Activated B cell treated with CpG ODN at 0.5 μM for 24 hours (primary cell): Measurements from ENCODE around the gene CFAP100. TPM values are rescaled to one million over a fixed set of nuclear protein-coding genes. Genes with fewer than 3 reads are reported as not detected.

Source experiments
- ATAC-seq: fragments of 200-7000 bp; cut with Tn5 transposase; one replicate; pipeline ENCODE4 v1.10.0; 2021; ENCODE audit warnings: low read depth, mild to moderate bottlenecking, moderate library complexity
- CTCF ChIA-PET: fragments of 350-600 bp; sonication (Branson Sonifier 250); formaldehyde crosslinking; loops from one replicate; lab custom pipeline; 2021; ENCODE audit warnings: antibody characterized with exemption; lab: Charles Lee
- POLR2A ChIA-PET: fragments of 350-600 bp; sonication (Branson Sonifier 250); formaldehyde crosslinking; loops from one replicate; lab custom pipeline; 2021; ENCODE audit warnings: antibody characterized with exemption; lab: Charles Lee
- DNase-seq: peaks from one replicate; pipeline ENCODE4 v3.0.0; 2022
- H3K27ac Mint-ChIP-seq: one replicate; pipeline ENCODE4 v1.8.0; 2020; ENCODE audit warnings: mixed read lengths
- H3K27me3 Mint-ChIP-seq: one replicate; pipeline ENCODE4 v1.8.0; 2021; ENCODE audit warnings: mixed read lengths
- H3K36me3 Mint-ChIP-seq: one replicate; pipeline ENCODE4 v1.8.0; 2021; ENCODE audit warnings: low read depth, mixed read lengths
- H3K4me1 Mint-ChIP-seq: one replicate; pipeline ENCODE4 v1.8.0; 2021; ENCODE audit warnings: mixed read lengths
- H3K4me3 Mint-ChIP-seq: one replicate; pipeline ENCODE4 v1.8.0; 2020; ENCODE audit warnings: mild to moderate bottlenecking, mixed read lengths
- H3K9me3 Mint-ChIP-seq: one replicate; pipeline ENCODE4 v1.8.0; 2020; ENCODE audit warnings: mixed read lengths
- CTCF ChIP-seq: fragments of 200-600 bp; IDR thresholded peaks from one replicate; pipeline ENCODE4 v1.8.0; 2022; ENCODE audit warnings: antibody characterized with exemption, mild to moderate bottlenecking
- intact Hi-C: fragments of 100-400 bp; cut with micrococcal nuclease; formaldehyde crosslinking; loops from one replicate; pipeline ENCODE4 v1.15.1; 2024
- total RNA-seq: library from RNA; stranded (reverse); gene quantifications from 2 replicates; pipeline ENCODE4 v1.2.3, GENCODE V29; 2022

Gene CFAP100
- total RNA-seq, 1 donor from 2014 or later, result not detected

GRCh38 chr3:126482503-126483255, 88.0 kb downstream of the CFAP100 start:
- H3K4me1 Mint-ChIP-seq, result peaks cover 5% of the 10 kb centered on the region

GRCh38 chr3:126483321-126483761, 88.6 kb downstream of the CFAP100 start:
- H3K27ac Mint-ChIP-seq, result no peak overlapping the region
- POLR2A ChIA-PET, result no interaction called here
- intact Hi-C loops, result no loop called here
- H3K9me3 Mint-ChIP-seq, result no peaks in the 10 kb centered on the region
- DNase-seq (no peak), ATAC-seq (no peak)
- H3K27me3 Mint-ChIP-seq, result no peaks in the 10 kb centered on the region
- CTCF ChIA-PET, result no interaction called here
- peaks cover 5% of the 10 kb centered on the region for H3K4me1 Mint-ChIP-seq
- no peak overlapping the region for H3K4me3 Mint-ChIP-seq
- TF ChIP-seq CTCF, result no peak
- H3K36me3 Mint-ChIP-seq, result no peaks in the 10 kb centered on the region

More at GRCh38 chr3:126482503-126483255, 88.0 kb downstream of the CFAP100 start:
- intact Hi-C loops, result no loop called here
- Mint-ChIP-seq H3K36me3 (no peaks in the 10 kb centered on the region), H3K4me3 (no peak overlapping the region), H3K27ac (no peak overlapping the region), H3K27me3 (no peaks in the 10 kb centered on the region), H3K9me3 (no peaks in the 10 kb centered on the region)
- no peak for TF ChIP-seq CTCF
- ATAC-seq, result no peak
- ChIA-PET CTCF (interaction anchor here (0.8 kb wide), 1 partner anchor 10 kb away, joined by 3 read pairs; no protein-coding TSS in a partner anchor), POLR2A (no interaction called here)
- DNase-seq, result no peak

GRCh38 chr3:126484148-126484547, 89.4 kb downstream of the CFAP100 start:
- intact Hi-C loops, result no loop called here
- Mint-ChIP-seq H3K27ac (no peak overlapping the region), H3K4me1 (peaks cover 5% of the 10 kb centered on the region), H3K36me3 (no peaks in the 10 kb centered on the region), H3K9me3 (no peaks in the 10 kb centered on the region), H3K27me3 (no peaks in the 10 kb centered on the region), H3K4me3 (no peak overlapping the region)
- ChIA-PET CTCF (no interaction called here), POLR2A (no interaction called here)
- TF ChIP-seq CTCF, result no peak
- DNase-seq (no peak), ATAC-seq (no peak)

GRCh38 chr3:126484662-126485061, 90.0 kb downstream of the CFAP100 start:
- Mint-ChIP-seq H3K9me3 (no peaks in the 10 kb centered on the region), H3K36me3 (no peaks in the 10 kb centered on the region), H3K27me3 (no peaks in the 10 kb centered on the region), H3K4me1 (peaks cover 5% of the 10 kb centered on the region), H3K27ac (no peak overlapping the region), H3K4me3 (no peak overlapping the region)
- no peak for DNase-seq
- ATAC-seq, result no peak
- ChIA-PET POLR2A (no interaction called here), CTCF (no interaction called here)
- intact Hi-C loops, result no loop called here
- no peak for TF ChIP-seq CTCF

- POLR2A ChIA-PET, result no interaction called here
- CTCF ChIA-PET, result no interaction called here
- Mint-ChIP-seq H3K4me3 (no peak overlapping the region), H3K9me3 (no peaks in the 10 kb centered on the region), H3K27ac (no peak overlapping the region), H3K36me3 (no peaks in the 10 kb centered on the region), H3K27me3 (no peaks in the 10 kb centered on the region), H3K4me1 (peaks cover 5% of the 10 kb centered on the region)
- intact Hi-C loops, result no loop called here
- ATAC-seq, result no peak
- TF ChIP-seq CTCF, result no peak
- no peak for DNase-seq
Measured at GRCh38 chr3:126485176-126485897, 90.6 kb downstream of the CFAP100 start.
